HEK293T (cell line): ENCODE results near the gene MID1.

Experiments used
- CTCF ChIA-PET: fragments of 350-600 bp; formaldehyde crosslinking; extraction: SDS; loops from one replicate; lab custom pipeline; 2021; ENCODE audit warnings: antibody characterized with exemption, inconsistent platforms; lab: Yijun Ruan, JAX
- POLR2A ChIA-PET: fragments of 350-600 bp; formaldehyde crosslinking; extraction: SDS; loops from one replicate; lab custom pipeline; 2020; ENCODE audit warnings: antibody characterized with exemption, inconsistent platforms; lab: Yijun Ruan, JAX
- DNase-seq: peaks from one replicate; pipeline ENCODE4 v3.0.0; 2012; ENCODE audit warnings: mixed read lengths; ENCODE audit errors: extremely low spot score
- ARNT ChIP-seq: fragments of 450-650 bp; IDR thresholded peaks from 2 replicates; pipeline ENCODE4 v1.6.1; 2017; ENCODE audit warnings: mild to moderate bottlenecking
- BHLHE40 ChIP-seq: fragments of 450-650 bp; IDR thresholded peaks from 2 replicates; pipeline ENCODE4 v1.6.1; 2016; ENCODE audit warnings: mild to moderate bottlenecking, moderate library complexity, borderline replicate concordance
- CTBP1 ChIP-seq: fragments of 450-650 bp; IDR thresholded peaks from 2 replicates; pipeline ENCODE4 v1.6.1; 2016; ENCODE audit warnings: borderline replicate concordance
- ELF4 ChIP-seq: fragments of 450-650 bp; IDR thresholded peaks from 2 replicates; pipeline ENCODE4 v1.6.1; 2017; ENCODE audit warnings: antibody characterized with exemption
- FOXA1 ChIP-seq: fragments of 450-650 bp; IDR thresholded peaks from 2 replicates; pipeline ENCODE4 v1.6.1; 2016; ENCODE audit warnings: mild to moderate bottlenecking
- FOXK2 ChIP-seq: fragments of 450-650 bp; IDR thresholded peaks from 2 replicates; pipeline ENCODE4 v1.6.1; 2016; ENCODE audit warnings: mild to moderate bottlenecking
- FOXM1 ChIP-seq: fragments of 450-650 bp; IDR thresholded peaks from 2 replicates; pipeline ENCODE4 v1.6.1; 2017; ENCODE audit warnings: mild to moderate bottlenecking, borderline replicate concordance
- HDGF ChIP-seq: fragments of 450-650 bp; IDR thresholded peaks from 2 replicates; pipeline ENCODE4 v1.6.1; 2017; ENCODE audit warnings: antibody characterized with exemption, borderline replicate concordance
- L3MBTL2 ChIP-seq: fragments of 450-650 bp; conservative IDR thresholded peaks from 2 replicates; pipeline ENCODE4 v1.6.1; 2016; ENCODE audit warnings: mild to moderate bottlenecking
- LEF1 ChIP-seq: fragments of 450-650 bp; IDR thresholded peaks from 2 replicates; pipeline ENCODE4 v1.6.1; 2017; ENCODE audit warnings: mild to moderate bottlenecking, borderline replicate concordance
- NFRKB ChIP-seq: fragments of 450-650 bp; IDR thresholded peaks from 2 replicates; pipeline ENCODE4 v1.6.1; 2016; ENCODE audit warnings: mild to moderate bottlenecking, moderate library complexity
- SP1 ChIP-seq: fragments of 450-650 bp; IDR thresholded peaks from 2 replicates; pipeline ENCODE4 v1.6.1; 2017
- SUZ12 ChIP-seq: fragments of 450-650 bp; IDR thresholded peaks from 2 replicates; pipeline ENCODE4 v1.6.1; 2016; ENCODE audit warnings: mild to moderate bottlenecking
- TARDBP ChIP-seq: fragments of 450-650 bp; IDR thresholded peaks from 2 replicates; pipeline ENCODE4 v1.6.1; 2016
- ZNF384 ChIP-seq: fragments of 450-650 bp; IDR thresholded peaks from 2 replicates; pipeline ENCODE4 v1.6.1; 2016
- TF ChIP-seq, protein P1 (sequence below): fragments of 450-650 bp; IDR thresholded peaks from 2 replicates; pipeline ENCODE4 v1.6.1; 2016

MID1 gene

DNA sequence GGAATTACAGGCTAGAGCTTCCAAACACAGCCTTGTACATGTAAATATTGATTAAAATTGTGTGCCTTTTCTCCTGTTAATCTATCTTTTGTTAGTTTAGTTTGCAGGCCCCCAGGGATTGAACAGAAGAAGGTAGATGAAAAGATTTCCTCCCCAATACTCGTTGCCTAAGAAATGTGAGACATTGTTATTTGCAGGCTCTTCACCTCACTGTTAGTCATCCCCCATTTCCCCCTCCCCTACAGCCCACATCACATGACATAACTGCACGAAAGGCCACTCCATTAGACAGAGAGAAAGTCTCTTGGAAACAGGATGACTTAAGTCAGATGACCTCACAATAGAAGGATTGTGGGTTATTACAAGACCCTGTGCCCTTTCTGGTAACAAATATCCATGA is 13.3 kb upstream of the MID1 start:
- TF ChIP-seq NFRKB: no peak
- no peak for TF ChIP-seq FOXM1
- no peak for TF ChIP-seq ELF4
- no peak for TF ChIP-seq TARDBP
- no peak for TF ChIP-seq L3MBTL2
- no peak for TF ChIP-seq HDGF
- TF ChIP-seq FOXK2: no peak
- TF ChIP-seq LEF1: no peak
- DNase-seq: peak; percentile 34
- ChIA-PET CTCF (interaction anchor here (1.1 kb wide), 1 partner anchor 443 kb away, joined by 3 read pairs; no protein-coding TSS in a partner anchor), POLR2A (interaction anchor here (2.8 kb wide), 1 partner anchor 14 kb away, joined by 44 read pairs; the partner anchor contains the start of gene MID1)

DNA sequence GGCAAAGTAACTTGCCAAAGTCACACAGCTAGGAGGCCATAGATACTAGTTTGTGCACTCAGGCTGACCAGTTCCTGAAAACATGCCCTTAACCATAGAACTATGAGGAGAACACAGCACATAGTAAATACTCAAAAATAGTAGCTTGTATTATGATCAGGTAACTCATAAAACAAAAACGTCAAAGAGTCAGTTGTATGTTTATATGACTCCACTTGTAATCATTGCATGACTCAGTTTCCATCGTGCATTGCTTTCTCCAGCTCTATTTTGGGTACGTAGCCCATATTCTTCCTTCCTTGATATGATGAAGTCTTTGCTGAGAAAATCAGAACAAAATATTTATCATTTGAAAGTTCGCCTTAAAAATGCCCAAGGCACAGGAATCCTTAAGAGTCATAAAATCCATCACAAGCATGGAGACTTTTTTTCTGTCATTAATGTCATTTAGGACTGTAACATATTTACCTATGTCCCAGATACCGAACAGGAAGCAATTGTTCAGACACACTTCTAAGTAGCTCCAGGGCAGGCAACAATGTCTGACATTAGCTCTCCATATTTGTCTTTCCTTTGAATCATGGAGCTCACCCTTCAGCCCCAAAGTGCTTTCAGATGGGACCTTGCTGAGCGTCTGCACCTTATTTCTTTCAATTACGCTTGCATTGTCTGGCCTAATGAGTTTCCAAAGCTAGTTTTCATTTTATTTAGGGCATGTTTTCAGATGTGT is 11.2 kb upstream of the MID1 start:
- CTCF ChIA-PET: interaction anchor here (0.8 to 1.9 kb wide), 3 partner anchors 11 to 470 kb away, joined by 3 to 9 read pairs (median 4); partner anchors contain the start of gene MID1
- POLR2A ChIA-PET: interaction anchor here (1.4 to 2.8 kb wide), 2 partner anchors 12 to 457 kb away, joined by 3 to 44 read pairs; partner anchors contain the start of gene MID1
- no peak for DNase-seq
- TF ChIP-seq SP1: no peak
- TF ChIP-seq CTBP1: no peak
- TF ChIP-seq TARDBP: no peak
- no peak for TF ChIP-seq ARNT
- no peak for TF ChIP-seq ZNF384
- no peak for TF ChIP-seq FOXM1
- no peak for TF ChIP-seq FOXK2
- no peak for TF ChIP-seq SUZ12
- TF ChIP-seq L3MBTL2: no peak
- no peak for TF ChIP-seq HDGF
- no peak for TF ChIP-seq FOXA1
- TF ChIP-seq ELF4: no peak

DNA sequence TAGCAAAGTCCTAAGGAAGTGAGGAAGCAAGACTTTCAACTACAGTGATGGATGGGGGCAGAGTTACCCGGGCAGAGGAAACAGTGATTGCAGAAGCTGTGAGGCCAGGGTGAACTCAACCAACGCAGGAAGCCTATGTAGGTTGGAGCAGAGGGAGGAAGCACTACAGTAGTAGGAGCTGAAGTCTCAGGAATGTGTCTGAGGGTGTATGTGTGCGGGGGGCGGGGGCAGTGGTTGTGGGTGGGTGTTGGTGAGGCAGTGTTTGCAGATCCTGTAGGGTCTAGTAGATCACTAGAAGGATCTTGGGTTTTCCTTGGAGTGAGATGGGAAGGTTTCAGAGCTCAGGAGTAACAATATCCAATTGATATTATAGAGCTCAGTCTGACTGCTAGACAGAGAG is 9.9 kb upstream of the MID1 start:
- ChIA-PET POLR2A (interaction anchor here (2.4 kb wide), 1 partner anchor 11 kb away, joined by 29 read pairs; the partner anchor contains the start of gene MID1), CTCF (interaction anchor here (1.9 kb wide), 1 partner anchor 440 kb away, joined by 9 read pairs; no protein-coding TSS in a partner anchor)
- TF ChIP-seq ARNT (no peak), L3MBTL2 (no peak), NFRKB (no peak), SUZ12 (no peak), TARDBP (no peak), HDGF (no peak), ELF4 (no peak), FOXK2 (no peak), SP1 (no peak), LEF1 (no peak), FOXM1 (no peak), ZNF384 (no peak), FOXA1 (no peak), BHLHE40 (no peak), CTBP1 (no peak)
- TF ChIP-seq, protein P1, sequence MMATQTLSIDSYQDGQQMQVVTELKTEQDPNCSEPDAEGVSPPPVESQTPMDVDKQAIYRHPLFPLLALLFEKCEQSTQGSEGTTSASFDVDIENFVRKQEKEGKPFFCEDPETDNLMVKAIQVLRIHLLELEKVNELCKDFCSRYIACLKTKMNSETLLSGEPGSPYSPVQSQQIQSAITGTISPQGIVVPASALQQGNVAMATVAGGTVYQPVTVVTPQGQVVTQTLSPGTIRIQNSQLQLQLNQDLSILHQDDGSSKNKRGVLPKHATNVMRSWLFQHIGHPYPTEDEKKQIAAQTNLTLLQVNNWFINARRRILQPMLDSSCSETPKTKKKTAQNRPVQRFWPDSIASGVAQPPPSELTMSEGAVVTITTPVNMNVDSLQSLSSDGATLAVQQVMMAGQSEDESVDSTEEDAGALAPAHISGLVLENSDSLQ: no peak
- no peak for DNase-seq

DNA sequence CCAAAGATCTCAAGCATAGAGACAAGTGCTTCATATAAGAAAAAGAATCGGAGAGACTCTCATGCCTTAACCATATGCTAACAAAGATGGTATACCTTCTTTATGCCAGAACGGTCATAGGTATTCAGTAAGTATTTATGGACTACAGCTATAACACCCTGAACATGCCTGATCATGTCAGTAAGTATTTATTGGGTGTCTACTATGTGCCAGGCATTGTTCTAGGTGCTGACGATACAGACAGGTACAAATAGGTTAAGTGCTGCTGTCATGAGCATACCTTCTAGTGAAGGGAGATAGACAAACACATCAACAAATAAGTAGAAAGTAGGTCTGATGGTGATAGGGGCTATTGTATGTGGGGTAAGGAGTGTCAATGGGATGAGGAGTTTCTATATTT is 9.5 kb upstream of the MID1 start:
- CTCF ChIA-PET: interaction anchor here (1.9 kb wide), 1 partner anchor 440 kb away, joined by 9 read pairs; no protein-coding TSS in a partner anchor
- POLR2A ChIA-PET: interaction anchor here (2.4 kb wide), 1 partner anchor 10 kb away, joined by 29 read pairs; the partner anchor contains the start of gene MID1
- DNase-seq: no peak
- no peak for TF ChIP-seq ZNF384
- no peak for TF ChIP-seq ELF4
- TF ChIP-seq L3MBTL2: no peak
- TF ChIP-seq HDGF: no peak
- no peak for TF ChIP-seq FOXA1
- TF ChIP-seq FOXK2: no peak
- TF ChIP-seq SUZ12: no peak
- no peak for TF ChIP-seq BHLHE40
- no peak for TF ChIP-seq CTBP1
- TF ChIP-seq FOXM1: no peak
- no peak for TF ChIP-seq NFRKB
- no peak for TF ChIP-seq SP1
- TF ChIP-seq, protein P1: no peak
- no peak for TF ChIP-seq ARNT
- no peak for TF ChIP-seq LEF1

DNA sequence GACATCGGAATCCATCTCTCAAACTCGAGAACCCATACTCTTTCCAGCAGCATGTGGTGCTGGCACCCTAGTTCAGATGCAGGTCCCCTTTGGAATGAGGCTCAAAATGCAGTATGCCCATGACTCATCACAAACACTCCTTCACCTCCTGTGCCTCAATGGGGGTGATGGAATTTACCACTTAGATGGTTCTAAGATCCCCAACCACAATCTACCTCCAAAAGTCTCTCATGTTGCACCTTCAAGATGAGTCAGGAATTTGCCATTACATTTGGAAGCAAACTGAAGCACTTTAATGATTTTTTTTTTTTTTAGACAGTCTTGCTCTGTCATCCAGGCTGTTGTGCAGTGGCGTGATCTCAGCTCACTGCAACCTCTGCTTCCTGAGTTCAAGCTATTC is 8.5 kb upstream of the MID1 start:
- ChIA-PET POLR2A (interaction anchor here (2.4 kb wide), 1 partner anchor 9 kb away, joined by 29 read pairs; the partner anchor contains the start of gene MID1), CTCF (no interaction called here)
- TF ChIP-seq FOXM1 (no peak), ELF4 (no peak), NFRKB (no peak), ZNF384 (no peak), FOXA1 (no peak), BHLHE40 (no peak), ARNT (no peak), FOXK2 (no peak), L3MBTL2 (no peak), SUZ12 (no peak), TARDBP (no peak), HDGF (no peak), LEF1 (no peak), SP1 (no peak), CTBP1 (no peak)
- TF ChIP-seq, protein P1: no peak
- DNase-seq: no peak
